Left cardiac atrium (tissue), 4 donors: ENCODE measurements around the gene GLDC. TPM values are rescaled to one million over a fixed set of nuclear protein-coding genes. Genes with fewer than 3 reads are reported as not detected.
A peak's percentile ranks its signal among the peaks of the same experiment; 100 is the strongest.
"Not testable (repeated sequence)": the region's sequence is repeated elsewhere in the genome, so short reads cannot be mapped to it uniquely, and the experiment has no call there.

Source experiments
- ATAC-seq, 2 donors: fragments of 200-7000 bp; cut with Tn5 transposase; one replicate each; pipeline ENCODE4 v1.9.1; 2020; ENCODE audit warnings: mild to moderate bottlenecking in 2 of 2, moderate library complexity in 2 of 2
- DNase-seq: peaks from one replicate; pipeline ENCODE4 v3.0.0-alpha.2; 2020
- intact Hi-C, 2 donors: fragments of 100-400 bp; cut with DNase I; formaldehyde crosslinking; loops; one replicate each; pipeline versions ENCODE4 v1.14.1 to v1.15.1; 2022 to 2023
- total RNA-seq, 2 donors: library from RNA; stranded (reverse); fragmentation: NEBNext Ultra II Directional; extraction: Animal tissue kit (Norgen Biotek cat#: 25700); gene quantifications; one replicate each; pipeline ENCODE4 v1.2.1, GENCODE V29; 2021
- donor health status: DM: no; HTN: yes; CAD: no.
- donor health status: DM: no; HTN: yes; CAD: no; lungs with severe emphysema.
- donor health status: DM: yes; HTN: yes; CAD: no.
- donor health status: Dilated cardiomyopathy.

The GLDC gene
- total RNA-seq, 2 donors from 2014 or later, result 0.21 to 0.24 TPM

DNA sequence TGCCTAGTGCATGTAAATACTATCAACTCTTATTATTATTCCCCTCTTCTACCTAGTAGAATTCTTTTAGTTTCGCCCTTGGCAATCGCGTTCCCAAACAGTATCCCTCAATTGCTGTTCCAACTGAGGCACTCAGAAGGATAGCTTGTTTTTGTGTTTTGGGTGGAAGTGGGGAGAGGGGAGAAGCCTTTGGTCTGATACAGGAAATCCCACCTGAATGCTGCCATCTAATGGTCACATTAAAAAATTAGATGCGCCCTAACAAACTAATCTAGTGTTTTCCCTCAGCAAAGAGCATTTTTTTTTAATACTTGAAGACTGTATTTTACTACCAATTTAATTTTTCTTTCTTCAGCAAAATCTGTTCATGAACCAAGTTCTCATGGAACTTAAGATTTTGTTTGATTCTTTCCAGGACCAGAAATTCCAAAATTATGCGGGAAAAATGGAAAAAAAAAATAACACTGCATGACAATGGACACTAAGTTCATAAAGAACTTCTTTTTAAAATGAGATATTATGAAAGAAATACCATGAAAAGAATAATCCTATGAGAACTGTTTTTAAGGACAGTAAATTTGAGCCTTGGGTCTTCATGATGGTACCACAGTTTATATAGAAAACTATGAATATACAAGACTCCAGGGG, 22.2 kb upstream of the GLDC start:
- ATAC-seq (no peak), DNase-seq (no peak)
- intact Hi-C loops, result loop anchor here in 1 of 2 donors (5.0 kb wide), 1 partner anchor 80 kb away; no protein-coding TSS in a partner anchor

- no peak for ATAC-seq
- intact Hi-C loops, result loop anchor here in 1 of 2 donors (5.0 kb wide), 1 partner anchor 80 kb away; no protein-coding TSS in a partner anchor
Observed at GRCh38 chr9:6667080-6667479, 21.6 kb upstream of the GLDC start.

DNA sequence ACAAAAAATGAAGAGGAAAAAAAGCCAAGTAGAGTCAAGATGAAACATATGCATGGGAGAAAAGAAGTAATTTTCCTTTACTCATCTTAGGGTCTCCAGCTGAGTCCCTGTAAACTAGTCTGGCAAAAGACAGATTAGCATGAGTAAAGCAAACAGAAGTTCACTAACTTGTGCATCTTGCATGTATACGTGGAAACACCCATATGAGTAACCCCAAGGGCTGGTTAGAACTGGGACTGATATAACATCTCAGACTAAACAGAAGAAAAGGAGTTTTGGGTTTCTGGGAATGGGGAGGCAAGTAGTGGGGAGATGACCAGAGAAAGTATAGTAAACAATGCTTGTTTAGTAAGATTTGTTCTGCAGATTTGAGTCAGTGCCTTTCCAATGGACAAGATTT, 20.1 kb upstream of the GLDC start:
- intact Hi-C loops, result loop anchor here in 1 of 2 donors (5.0 kb wide), 1 partner anchor 78 kb away; no protein-coding TSS in a partner anchor
- ATAC-seq (no peak), DNase-seq (no peak)

More at GRCh38 chr9:6667080-6667479, 21.6 kb upstream of the GLDC start:
- DNase-seq, result no peak

- intact Hi-C loops, result no loop called here
- ATAC-seq (no peak), DNase-seq (no peak)
Observed at GRCh38 chr9:6664204-6664680, 18.7 kb upstream of the GLDC start.

GRCh38 chr9:6660512-6660911, 15.0 kb upstream of the GLDC start:
- DNase-seq, result no peak
- ATAC-seq, result no peak
- intact Hi-C loops, result no loop called here

DNA sequence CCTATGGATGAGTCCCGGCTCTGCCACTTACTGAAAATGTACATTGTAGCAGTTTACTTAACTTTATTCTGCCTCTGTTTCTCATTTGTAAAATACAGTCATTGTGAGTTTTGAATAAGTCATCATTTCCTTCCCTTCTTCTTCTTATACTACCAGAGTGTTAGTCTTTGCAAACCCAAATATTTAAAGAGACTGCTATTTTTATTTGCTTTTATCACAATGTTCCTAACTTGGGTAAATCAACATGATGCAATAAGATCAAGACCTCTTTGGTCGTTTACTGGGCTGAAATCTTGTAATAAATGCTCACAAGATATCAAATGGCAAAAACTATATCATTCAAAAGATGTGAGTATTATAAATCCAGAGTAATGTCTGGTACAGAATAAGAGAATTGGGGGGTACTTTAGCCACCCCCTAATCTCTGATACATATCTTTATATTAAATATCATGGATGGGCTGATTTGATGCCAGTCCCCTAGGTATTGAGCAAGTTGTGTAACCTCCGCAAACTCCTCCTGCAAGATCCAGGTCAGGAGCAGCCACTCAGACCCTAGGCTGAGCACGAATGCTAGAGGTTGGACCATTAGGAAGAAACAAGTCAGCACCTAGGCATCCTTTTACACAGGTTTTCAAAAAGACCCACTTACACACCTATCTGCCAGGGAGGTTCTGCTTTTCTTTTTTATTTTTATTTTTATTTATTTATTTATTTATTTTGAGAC, 13.3 kb upstream of the GLDC start:
- DNase-seq (no peak), ATAC-seq (no peak)
- intact Hi-C loops, result no loop called here

DNA sequence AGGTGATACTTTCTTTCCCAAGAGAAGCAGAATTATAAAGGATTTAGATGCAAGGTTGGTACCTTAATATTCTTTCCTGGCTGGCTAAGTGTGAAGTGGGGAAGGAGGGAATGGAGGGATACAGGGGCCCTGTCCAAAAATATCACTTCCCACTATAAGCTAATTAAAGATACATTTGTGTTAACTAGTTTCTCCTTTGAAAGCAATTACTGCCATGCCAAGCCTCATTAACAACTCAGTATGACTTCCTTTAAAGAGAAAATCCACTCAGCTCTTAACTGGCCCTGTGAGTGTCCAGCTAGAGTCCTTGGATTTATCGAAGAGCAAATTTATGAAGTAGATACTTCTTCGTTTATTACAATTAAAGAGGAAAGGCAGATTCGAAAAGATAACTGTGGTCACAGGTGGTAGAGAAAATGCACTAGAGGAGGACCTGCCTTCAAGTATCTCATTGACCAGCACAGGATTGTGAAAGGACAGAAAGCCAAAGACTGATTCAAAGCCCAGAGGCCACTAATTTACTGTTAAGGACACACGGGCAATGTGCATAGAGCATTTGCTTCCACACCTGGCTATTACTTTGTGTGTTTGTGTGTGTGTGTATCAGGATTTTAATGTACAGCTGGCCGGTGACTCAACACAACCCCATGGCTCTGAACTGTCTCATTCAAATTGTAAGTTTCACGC, 11.2 kb upstream of the GLDC start:
- no peak for ATAC-seq
- intact Hi-C loops, result no loop called here
- DNase-seq, result no peak

DNA sequence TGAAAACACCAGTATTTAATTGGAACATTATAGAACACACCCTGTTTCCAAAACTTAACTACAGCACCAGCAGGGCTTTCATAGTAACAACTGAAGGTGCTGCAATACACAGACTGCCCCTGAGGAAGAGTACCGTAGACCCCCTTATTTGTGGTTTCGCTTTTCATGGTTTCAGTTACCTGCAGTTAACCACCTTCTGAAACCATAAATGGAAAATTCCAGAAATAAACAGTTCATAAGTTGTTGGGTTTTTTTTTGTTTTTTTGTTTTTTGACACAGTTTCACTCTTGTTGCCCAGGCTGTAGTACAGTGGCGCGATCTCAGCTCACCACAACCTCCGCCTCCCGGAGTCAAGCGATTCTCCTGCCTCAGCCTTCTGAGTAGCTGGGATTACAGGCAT, 9.5 kb upstream of the GLDC start:
- intact Hi-C loops, result no loop called here
- no peak for ATAC-seq

GRCh38 chr9:6646293-6646636, 736 bp upstream of the GLDC start:
- intact Hi-C loops, result no loop called here
- DNase-seq (no peak), ATAC-seq (no peak)

More for the DNA sequence above, 9.5 kb upstream of the GLDC start:
- no peak for DNase-seq

- DNase-seq, intact Hi-C loops: not testable (repeated sequence)
- ATAC-seq, result peak; percentile 19 to 46
Observed at GRCh38 chr9:6645105-6645354, 499 bp downstream of the GLDC start.

DNA sequence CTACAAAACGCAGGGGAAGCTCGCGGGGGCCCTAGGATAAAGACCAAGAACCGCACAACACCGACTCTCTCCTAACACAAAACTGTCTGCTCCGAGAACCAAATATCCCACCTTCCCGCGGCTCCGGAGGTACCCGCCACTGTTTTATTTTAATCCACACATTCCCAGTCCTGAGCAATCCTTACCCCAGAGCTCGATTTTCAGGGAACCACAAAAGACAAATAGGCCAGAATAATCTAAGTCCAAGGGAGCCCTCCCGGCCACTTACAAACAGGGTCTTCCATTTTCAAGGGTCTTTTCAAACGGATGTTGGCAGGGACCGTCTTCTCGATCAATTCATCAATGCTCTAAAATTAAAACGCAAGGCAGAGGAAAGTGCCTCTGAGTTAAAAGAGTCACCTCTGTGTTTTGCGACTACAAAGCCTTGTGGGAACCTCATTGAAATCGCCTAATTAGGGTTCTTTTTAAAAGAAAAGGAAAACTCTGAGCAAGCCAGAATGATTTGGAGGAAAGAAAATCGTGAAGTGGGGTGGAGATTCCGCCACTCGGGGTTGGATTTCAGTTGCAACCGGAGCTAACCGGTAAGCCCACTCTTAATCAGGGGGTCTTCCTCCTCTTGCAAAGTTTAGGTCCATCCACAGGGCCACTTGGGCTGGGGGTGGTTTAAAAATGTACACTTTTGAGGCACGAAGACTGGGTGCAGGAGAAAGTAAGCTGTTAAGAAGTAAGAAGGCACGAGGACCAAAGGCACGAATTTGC, 1.0 kb downstream of the GLDC start:
- intact Hi-C loops, result no loop called here
- DNase-seq (no peak), ATAC-seq (no peak)

GRCh38 chr9:6641961-6642360, 3.6 kb downstream of the GLDC start:
- ATAC-seq (no peak), DNase-seq (no peak)
- intact Hi-C loops, result no loop called here

DNA sequence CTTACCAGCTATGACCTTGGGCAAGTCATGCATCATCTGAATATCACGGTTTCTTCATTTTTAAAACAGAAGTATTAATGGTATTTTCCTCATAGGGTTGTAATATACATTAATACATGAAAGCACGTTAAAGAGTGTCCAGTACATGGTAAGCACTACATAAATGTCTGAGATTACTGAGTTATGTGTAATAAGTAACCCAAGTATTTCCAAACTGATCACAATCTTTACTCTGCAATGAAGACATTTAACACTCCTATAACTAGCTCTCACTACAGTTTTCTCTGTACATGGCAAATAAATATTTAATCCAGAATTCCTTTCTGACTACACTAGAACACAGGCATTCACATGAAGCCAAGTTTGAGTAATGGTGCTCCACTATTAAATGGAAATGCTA, 4.0 kb downstream of the GLDC start:
- intact Hi-C loops, result no loop called here
- DNase-seq, result no peak
- ATAC-seq, result no peak

DNA sequence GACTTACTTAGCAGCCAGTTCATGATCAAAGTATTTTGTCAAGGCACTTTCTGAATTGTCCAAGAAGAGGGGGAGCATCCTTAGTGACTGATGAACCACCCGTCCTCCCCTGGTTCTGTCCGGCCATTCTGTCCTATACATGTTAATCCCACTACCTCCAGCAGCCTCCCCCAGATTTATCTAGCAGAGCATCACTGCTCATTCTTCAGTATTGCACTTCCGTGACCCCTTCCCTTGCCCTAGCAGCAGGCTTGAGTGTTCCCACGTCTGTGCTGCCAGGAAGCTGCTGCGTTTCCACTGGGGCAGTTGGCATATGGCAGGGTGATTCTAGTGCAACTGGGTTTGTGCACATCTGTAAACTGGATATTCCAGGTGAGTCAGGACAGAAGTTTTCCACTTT, 4.5 kb downstream of the GLDC start:
- DNase-seq, result no peak
- no peak for ATAC-seq
- intact Hi-C loops, result no loop called here

- intact Hi-C loops, result no loop called here
- no peak for DNase-seq
- no peak for ATAC-seq
Observed at GRCh38 chr9:6640268-6641051, 5.1 kb downstream of the GLDC start.

GRCh38 chr9:6639622-6640021, 5.9 kb downstream of the GLDC start:
- no peak for DNase-seq
- no peak for ATAC-seq
- intact Hi-C loops, result no loop called here

DNA sequence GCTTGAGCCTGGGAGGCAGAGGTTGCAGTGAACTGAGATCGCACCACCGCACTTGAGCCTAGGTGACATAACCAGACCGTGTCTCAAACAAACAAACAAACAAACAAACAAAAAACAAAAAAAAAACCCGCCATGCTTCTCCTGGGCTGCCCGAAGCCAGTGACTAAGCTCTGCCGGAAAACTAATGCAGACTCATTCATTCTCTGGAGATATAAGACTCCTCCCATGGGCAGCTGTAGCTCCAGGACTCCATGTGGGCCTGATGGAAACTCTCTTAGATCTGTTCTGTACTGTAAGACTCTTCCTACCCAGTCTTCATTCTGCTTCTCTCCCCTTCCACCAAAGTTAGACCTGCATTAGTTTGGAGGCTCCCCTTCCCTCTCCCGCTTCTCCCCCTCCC, 11.1 kb downstream of the GLDC start:
- DNase-seq (no peak), ATAC-seq (no peak)
- intact Hi-C loops, result no loop called here

GRCh38 chr9:6633378-6633777, 12.2 kb downstream of the GLDC start:
- no peak for DNase-seq
- no peak for ATAC-seq
- intact Hi-C loops, result no loop called here

DNA sequence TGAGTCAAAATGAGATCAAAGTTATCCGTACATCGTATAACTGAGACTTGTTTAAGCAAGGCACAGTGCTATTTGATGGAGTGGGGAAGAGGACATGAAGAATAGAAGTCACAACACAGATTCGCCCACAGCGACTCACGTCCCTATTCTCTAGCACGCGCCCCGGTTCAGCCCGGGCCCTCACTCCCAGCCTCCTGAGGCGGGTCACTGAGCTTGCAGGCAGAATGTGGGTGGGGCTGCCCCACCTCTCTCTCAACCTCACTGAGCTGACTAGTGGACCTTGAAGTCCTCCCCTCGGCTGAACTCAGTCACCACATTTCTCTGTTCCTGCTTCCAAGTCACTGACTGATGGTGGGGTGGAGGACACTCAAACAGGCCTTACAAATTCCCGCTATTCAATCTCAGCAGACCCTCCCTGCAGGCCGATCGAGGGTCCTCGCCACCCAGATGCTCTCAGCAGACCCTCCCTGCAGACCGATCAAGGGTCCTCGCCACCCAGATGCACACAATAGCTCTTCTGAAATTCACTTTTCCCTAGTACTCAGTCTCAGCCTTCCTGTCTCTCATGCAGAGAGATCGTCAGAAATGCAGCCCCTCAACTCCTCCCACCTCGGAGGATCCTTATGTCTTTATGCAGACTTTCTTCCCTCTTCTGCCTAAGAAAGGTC, 12.9 kb downstream of the GLDC start:
- DNase-seq, result no peak
- intact Hi-C loops, result no loop called here
- ATAC-seq, result no peak
